Effector memory CD8-positive, alpha-beta T cell (primary cell): ENCODE results near the gene SLC15A2.

Experiments
- ATAC-seq: fragments of 150-1000 bp; cut with Tn5 transposase; replicated peaks from 2 replicates; pipeline ENCODE4 v1.10.0; 2021; ENCODE audit warnings: mild to moderate bottlenecking, moderate library complexity
- DNase-seq, 3 experiments: peaks; one replicate each; pipeline ENCODE4 v3.0.0; 2021
- H3K27ac Mint-ChIP-seq, 2 donors: one replicate each; pipeline ENCODE4 v1.8.0; 2022; ENCODE audit warnings: mild to moderate bottlenecking in 2 of 2, mixed read lengths in 2 of 2, moderate library complexity in 2 of 2
- H3K27me3 Mint-ChIP-seq, 2 donors: one replicate each; pipeline ENCODE4 v1.8.0; 2022; ENCODE audit warnings: mixed read lengths in 2 of 2
- H3K36me3 Mint-ChIP-seq: one replicate; pipeline ENCODE4 v1.8.0; 2022; ENCODE audit warnings: mild to moderate bottlenecking, moderate library complexity, mixed read lengths; ENCODE audit not compliant: insufficient read depth
- H3K4me1 Mint-ChIP-seq, 2 donors: one replicate each; pipeline ENCODE4 v1.8.0; 2022; ENCODE audit warnings: low read depth in 2 of 2, mixed read lengths in 2 of 2
- H3K4me3 Mint-ChIP-seq, 2 donors: one replicate each; pipeline ENCODE4 v1.8.0; 2022; ENCODE audit warnings: mild to moderate bottlenecking in 2 of 2, mixed read lengths in 2 of 2, moderate library complexity in 2 of 2
- H3K9me3 Mint-ChIP-seq, 2 donors: one replicate each; pipeline ENCODE4 v1.8.0; 2022; ENCODE audit warnings: mixed read lengths in 2 of 2

The SLC15A2 gene

GRCh38 chr3:121948641-121949040 lies 54.4 kb downstream of the SLC15A2 start:
- Mint-ChIP-seq H3K36me3 (no peaks in the 10 kb centered on the region), H3K27me3 (peaks cover 0 to 9% of the 10 kb centered on the region in 2 donors), H3K4me3 (no peak overlapping the region), H3K9me3 (peaks cover 3 to 6% of the 10 kb centered on the region in 2 donors), H3K27ac (no peak overlapping the region), H3K4me1 (no peaks in the 10 kb centered on the region)
- DNase-seq: no peak
- no peak for ATAC-seq

GRCh38 chr3:121951291-121951919 lies 57.2 kb downstream of the SLC15A2 start:
- no peak for DNase-seq
- H3K4me3 Mint-ChIP-seq: no peak overlapping the region

DNA sequence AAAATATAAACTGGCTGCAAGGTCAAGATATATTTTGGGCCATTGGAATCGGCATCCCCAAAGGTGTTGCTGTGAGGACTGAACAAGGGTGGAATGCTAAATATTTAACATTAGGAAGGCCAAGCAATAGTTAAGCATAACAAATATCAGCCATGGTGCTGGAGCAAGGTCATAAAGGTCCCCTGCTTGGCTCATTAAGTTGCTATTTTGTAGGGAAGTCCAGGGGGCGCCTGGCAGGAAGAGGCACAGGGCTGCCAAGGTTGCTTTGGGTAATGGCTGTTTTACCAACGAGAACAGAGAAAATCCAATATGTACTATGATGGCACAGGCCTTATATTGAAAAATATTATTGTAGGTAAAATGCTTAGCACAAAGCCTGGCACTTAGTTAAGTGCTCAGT lies 62.2 kb downstream of the SLC15A2 start:
- Mint-ChIP-seq H3K4me1 (no peaks in the 10 kb centered on the region), H3K36me3 (peaks cover 3% of the 10 kb centered on the region), H3K27ac (no peak overlapping the region), H3K4me3 (no peak overlapping the region), H3K27me3 (peaks cover 0 to 8% of the 10 kb centered on the region in 2 donors), H3K9me3 (peaks cover 0 to 6% of the 10 kb centered on the region in 2 donors)
- ATAC-seq: no peak
- no peak for DNase-seq

More at GRCh38 chr3:121951291-121951919, 57.2 kb downstream of the SLC15A2 start:
- Mint-ChIP-seq H3K36me3 (peaks cover 3% of the 10 kb centered on the region), H3K27me3 (peaks cover 0 to 9% of the 10 kb centered on the region in 2 donors), H3K4me1 (no peaks in the 10 kb centered on the region), H3K27ac (no peak overlapping the region), H3K9me3 (peaks cover 6% of the 10 kb centered on the region in 2 donors)
- ATAC-seq: no peak

- DNase-seq: no peak
- peaks cover 3% of the 10 kb centered on the region for H3K36me3 Mint-ChIP-seq
These were observed 63.6 kb downstream of the SLC15A2 start for GRCh38 chr3:121957674-121958415.

GRCh38 chr3:121958801-121959200 lies 64.6 kb downstream of the SLC15A2 start:
- no peaks in the 10 kb centered on the region for H3K4me1 Mint-ChIP-seq

More at GRCh38 chr3:121957674-121958415, 63.6 kb downstream of the SLC15A2 start:
- Mint-ChIP-seq H3K4me1 (no peaks in the 10 kb centered on the region), H3K27me3 (peaks cover 0 to 8% of the 10 kb centered on the region in 2 donors), H3K9me3 (peaks cover 0 to 3% of the 10 kb centered on the region in 2 donors), H3K4me3 (no peak overlapping the region), H3K27ac (no peak overlapping the region)
- ATAC-seq: no peak

GRCh38 chr3:121961283-121961682 lies 67.1 kb downstream of the SLC15A2 start:
- Mint-ChIP-seq H3K9me3 (peaks cover 0 to 2% of the 10 kb centered on the region in 2 donors), H3K27ac (no peak overlapping the region), H3K27me3 (peaks cover 8 to 16% of the 10 kb centered on the region in 2 donors), H3K4me1 (no peaks in the 10 kb centered on the region), H3K36me3 (no peaks in the 10 kb centered on the region), H3K4me3 (no peak overlapping the region)
- no peak for ATAC-seq
- DNase-seq: no peak

More at GRCh38 chr3:121958801-121959200, 64.6 kb downstream of the SLC15A2 start:
- ATAC-seq (no peak), DNase-seq (no peak)
- Mint-ChIP-seq H3K4me3 (no peak overlapping the region), H3K27ac (no peak overlapping the region), H3K36me3 (peaks cover 3% of the 10 kb centered on the region), H3K9me3 (peaks cover 0 to 3% of the 10 kb centered on the region in 2 donors), H3K27me3 (peaks cover 0 to 13% of the 10 kb centered on the region in 2 donors)

DNA sequence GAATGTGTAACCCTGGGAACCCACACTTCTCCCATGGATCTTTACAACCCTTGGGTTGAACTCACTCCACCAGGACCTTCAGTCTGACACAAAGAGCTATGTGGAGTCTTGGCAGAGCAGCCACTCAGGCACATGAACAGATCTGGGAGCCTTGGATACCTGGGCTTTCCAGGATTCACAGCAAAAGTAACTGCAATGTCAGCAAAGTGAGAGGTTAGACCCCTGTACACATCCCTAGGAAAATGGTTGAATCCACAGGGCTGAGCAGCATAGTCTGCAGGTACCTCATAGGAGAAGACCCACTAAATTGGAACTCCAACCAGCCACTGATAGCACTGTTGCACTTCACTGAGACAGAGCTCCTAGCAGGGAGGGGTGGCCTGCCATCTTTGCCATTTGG lies 68.2 kb downstream of the SLC15A2 start:
- ATAC-seq (no peak), DNase-seq (no peak)
- no peaks in the 10 kb centered on the region for H3K36me3 Mint-ChIP-seq
- H3K9me3 Mint-ChIP-seq: peaks cover 0 to 2% of the 10 kb centered on the region in 2 donors
- peaks cover 16% of the 10 kb centered on the region in 2 donors for H3K27me3 Mint-ChIP-seq
- no peaks in the 10 kb centered on the region for H3K4me1 Mint-ChIP-seq
- H3K27ac Mint-ChIP-seq: no peak overlapping the region
- no peak overlapping the region for H3K4me3 Mint-ChIP-seq

- no peak overlapping the region for H3K27ac Mint-ChIP-seq
- DNase-seq: no peak
- H3K4me3 Mint-ChIP-seq: no peak overlapping the region
- H3K36me3 Mint-ChIP-seq: no peaks in the 10 kb centered on the region
- peaks cover 0 to 2% of the 10 kb centered on the region in 2 donors for H3K9me3 Mint-ChIP-seq
- H3K27me3 Mint-ChIP-seq: peaks cover 8 to 16% of the 10 kb centered on the region in 2 donors
- no peak for ATAC-seq
- H3K4me1 Mint-ChIP-seq: no peaks in the 10 kb centered on the region
These were observed 69.4 kb downstream of the SLC15A2 start for GRCh38 chr3:121963608-121964007.

- H3K9me3 Mint-ChIP-seq: peaks cover 0 to 2% of the 10 kb centered on the region in 2 donors
- no peaks in the 10 kb centered on the region for H3K36me3 Mint-ChIP-seq
- DNase-seq (no peak), ATAC-seq (no peak)
- no peak overlapping the region for H3K27ac Mint-ChIP-seq
- peaks cover 0 to 16% of the 10 kb centered on the region in 2 donors for H3K27me3 Mint-ChIP-seq
- no peaks in the 10 kb centered on the region for H3K4me1 Mint-ChIP-seq
- no peak overlapping the region for H3K4me3 Mint-ChIP-seq
These were observed 75.4 kb downstream of the SLC15A2 start for GRCh38 chr3:121969631-121970030.

DNA sequence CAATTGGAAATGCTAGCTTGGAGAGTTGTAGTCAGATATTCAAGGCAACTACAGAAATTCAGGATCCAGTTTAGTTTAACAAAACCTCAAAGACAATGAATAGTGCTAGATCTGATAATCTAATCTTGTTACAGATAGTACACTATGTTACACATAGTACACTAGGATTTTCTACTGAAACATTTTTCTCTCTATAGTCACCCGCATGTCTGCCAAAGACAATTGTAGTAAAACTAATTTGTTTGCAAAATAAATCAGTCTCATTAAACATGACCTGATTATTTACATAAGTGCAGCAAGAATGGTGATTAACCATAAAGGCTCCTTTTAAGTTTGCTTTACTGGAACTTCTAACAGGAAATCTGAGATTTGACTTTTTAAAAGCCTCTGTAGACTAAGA lies 75.8 kb downstream of the SLC15A2 start:
- no peak for DNase-seq

GRCh38 chr3:121974601-121975111 lies 80.5 kb downstream of the SLC15A2 start:
- peaks cover 4 to 7% of the 10 kb centered on the region in 2 donors for H3K9me3 Mint-ChIP-seq
- no peaks in the 10 kb centered on the region for H3K27me3 Mint-ChIP-seq
- no peak for DNase-seq
- H3K27ac Mint-ChIP-seq: no peak overlapping the region
- H3K4me1 Mint-ChIP-seq: peaks cover 0 to 1% of the 10 kb centered on the region in 2 donors
- ATAC-seq: no peak
- no peaks in the 10 kb centered on the region for H3K36me3 Mint-ChIP-seq
- H3K4me3 Mint-ChIP-seq: no peak overlapping the region

More for the DNA sequence above, 75.8 kb downstream of the SLC15A2 start:
- H3K27me3 Mint-ChIP-seq: peaks cover 0 to 16% of the 10 kb centered on the region in 2 donors
- H3K36me3 Mint-ChIP-seq: no peaks in the 10 kb centered on the region
- no peak overlapping the region for H3K27ac Mint-ChIP-seq
- no peak overlapping the region for H3K4me3 Mint-ChIP-seq
- H3K4me1 Mint-ChIP-seq: no peaks in the 10 kb centered on the region
- ATAC-seq: no peak
- H3K9me3 Mint-ChIP-seq: peaks cover 0 to 2% of the 10 kb centered on the region in 2 donors

GRCh38 chr3:121975702-121976302 lies 81.6 kb downstream of the SLC15A2 start:
- no peak for DNase-seq
- H3K27ac Mint-ChIP-seq: no peak overlapping the region

DNA sequence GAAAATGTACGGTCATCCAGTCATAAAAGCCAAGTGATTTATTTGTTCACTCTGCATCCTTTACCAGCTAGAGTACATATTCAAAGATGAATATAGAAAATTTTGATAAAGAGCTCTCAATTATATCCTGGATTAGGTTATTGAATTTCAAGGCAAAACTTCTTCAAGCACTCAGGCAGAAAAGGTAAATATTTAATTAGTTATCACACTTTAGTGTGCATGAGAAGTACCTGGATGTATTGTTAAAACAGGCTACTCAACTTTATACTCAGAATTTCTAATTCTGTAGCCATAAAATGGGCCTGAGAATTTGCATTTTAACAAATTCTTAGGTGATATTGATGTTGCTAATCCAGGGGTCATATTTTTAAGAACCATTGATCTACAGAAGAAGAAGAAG lies 82.5 kb downstream of the SLC15A2 start:
- no peak for ATAC-seq
- no peak for DNase-seq
- Mint-ChIP-seq H3K36me3 (no peaks in the 10 kb centered on the region), H3K27ac (no peak overlapping the region), H3K4me3 (no peak overlapping the region), H3K9me3 (peaks cover 4 to 7% of the 10 kb centered on the region in 2 donors), H3K4me1 (peaks cover 0 to 4% of the 10 kb centered on the region in 2 donors), H3K27me3 (no peaks in the 10 kb centered on the region)

More at GRCh38 chr3:121975702-121976302, 81.6 kb downstream of the SLC15A2 start:
- no peaks in the 10 kb centered on the region for H3K36me3 Mint-ChIP-seq
- H3K4me1 Mint-ChIP-seq: peaks cover 0 to 4% of the 10 kb centered on the region in 2 donors
- no peak for ATAC-seq
- peaks cover 4 to 7% of the 10 kb centered on the region in 2 donors for H3K9me3 Mint-ChIP-seq
- no peaks in the 10 kb centered on the region for H3K27me3 Mint-ChIP-seq
- H3K4me3 Mint-ChIP-seq: no peak overlapping the region
